ENCODE results near the gene TTC7B. TPM values are rescaled to one million over a fixed set of nuclear protein-coding genes. Genes with fewer than 3 reads are reported as not detected.

TTC7B gene
- total and polyA plus RNA-seq, 2 of the 13 experiments (the other 11 are each of a cell fraction or from before 2014, with no cell fraction given), result 1.3 to 3.2 TPM

- peak; percentile 62; the same call in 1 of the 2 replicates for TF ChIP-seq THAP9 (CRISPR knock-in tag; IDR thresholded peaks at IDR 0.05; ENCODE audit: borderline replicate concordance)
- TF ChIP-seq POGZ (CRISPR knock-in tag; IDR thresholded peaks at IDR 0.05), result 0 out of 2 replicates have a peak, but pooled peaks have one; percentile 54
- no peak for TF ChIP-seq ZNF503 (CRISPR knock-in tag; IDR thresholded peaks at IDR 0.05)
- no peak for TF ChIP-seq HES4 (CRISPR knock-in tag; IDR thresholded peaks at IDR 0.05; ENCODE audit: borderline replicate concordance)
- no peak for TF ChIP-seq MLXIP (CRISPR knock-in tag; IDR thresholded peaks at IDR 0.05; ENCODE audit: borderline replicate concordance)
- no peak for TF ChIP-seq ZNF607 (CRISPR knock-in tag; IDR thresholded peaks at IDR 0.05; ENCODE audit: borderline replicate concordance)
- no peak for TF ChIP-seq GPBP1L1 (CRISPR knock-in tag; IDR thresholded peaks at IDR 0.05)
- peak; percentile 50; the same call in 1 of the 2 replicates for TF ChIP-seq TAF1 (CRISPR knock-in tag; IDR thresholded peaks at IDR 0.05)
- TF ChIP-seq PAXIP1 (CRISPR knock-in tag; conservative IDR thresholded peaks at IDR 0.05), result no peak
- TF ChIP-seq KDM5B (CRISPR knock-in tag; IDR thresholded peaks at IDR 0.05; ENCODE audit: borderline replicate concordance), result peak; percentile 77; the same call in 1 of the 2 replicates
- no peak; the same call in 1 of the 2 replicates for TF ChIP-seq ZNF333 (CRISPR knock-in tag; IDR thresholded peaks at IDR 0.05; ENCODE audit: borderline replicate concordance)
- no peak for TF ChIP-seq SAFB2 (CRISPR knock-in tag; IDR thresholded peaks at IDR 0.05; ENCODE audit: borderline replicate concordance, low read depth)
- TF ChIP-seq ZNF639 (CRISPR knock-in tag; conservative IDR thresholded peaks at IDR 0.05), result 0 out of 2 replicates have a peak, but pooled peaks have one; percentile 16
Observed at GRCh38 chr14:90500665-90501370, 315.4 kb downstream of the TTC7B start (continued).
